ENCODE measurements around the gene TTC7B.

- TF ChIP-seq POLR2A (IDR thresholded peaks at IDR 0.05; ENCODE audit: borderline replicate concordance, extremely low read depth, insufficient read depth, insufficient read length) = no peak
- no peak for TF ChIP-seq CTCF (IDR thresholded peaks at IDR 0.05 in 2 of 3, conservative IDR thresholded peaks at IDR 0.05 in 1 of 3; ENCODE audit: borderline replicate concordance in 1 of 3, insufficient read depth in 1 of 3, low read depth in 2 of 3, low read length in 2 of 3)
- no peak for TF ChIP-seq SIN3A (IDR thresholded peaks at IDR 0.05; ENCODE audit: low read depth)
- TF ChIP-seq EZH2phosphoT487 (IDR thresholded peaks at IDR 0.05; ENCODE audit: borderline replicate concordance) = no peak
- TF ChIP-seq TCF7L2 (IDR thresholded peaks at IDR 0.05; ENCODE audit: borderline replicate concordance, extremely low read depth, insufficient read depth, insufficient read length) = no peak
- TF ChIP-seq, protein P1, sequence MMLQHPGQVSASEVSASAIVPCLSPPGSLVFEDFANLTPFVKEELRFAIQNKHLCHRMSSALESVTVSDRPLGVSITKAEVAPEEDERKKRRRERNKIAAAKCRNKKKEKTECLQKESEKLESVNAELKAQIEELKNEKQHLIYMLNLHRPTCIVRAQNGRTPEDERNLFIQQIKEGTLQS (IDR thresholded peaks at IDR 0.05) = no peak
- no peak for TF ChIP-seq EGR1 (IDR thresholded peaks at IDR 0.05; ENCODE audit: low read depth)
- TF ChIP-seq EZH2 (IDR thresholded peaks at IDR 0.05) = no peak
- no peak for TF ChIP-seq ZNF274 (IDR thresholded peaks at IDR 0.05; ENCODE audit: low read depth, low read length)
These were observed 212.9 kb downstream of the TTC7B start for GRCh38 chr14:90603336-90603735.
